Caco-2 (cell line): Measurements from ENCODE around the gene OLFML3. TPM values are rescaled to one million over a fixed set of nuclear protein-coding genes. Genes with fewer than 3 reads are reported as not detected.

Source experiments
- BruUV-seq: library from RNA; stranded (reverse); fragments of 400-500 nt; replicated peaks from 2 replicates; lab custom pipeline; 2021; lab: Mats Ljungman, UMichigan
- CTCF ChIA-PET: fragments of 300-600 bp; sonication (Branson Sonifier 250); formaldehyde crosslinking; loops from one replicate; lab custom pipeline; 2022; ENCODE audit warnings: antibody characterized with exemption; lab: Charles Lee
- POLR2A ChIA-PET: fragments of 300-600 bp; sonication (Branson Sonifier 250); formaldehyde crosslinking; loops from one replicate; lab custom pipeline; 2022; ENCODE audit warnings: antibody characterized with exemption; lab: Charles Lee
- DNase-seq, 2 experiments: peaks; one replicate each; pipeline versions ENCODE4 v3.0.0 to v3.0.0-alpha.2; 2020 to 2022
- H3K27me3 ChIP-seq: replicated peaks from 2 replicates; pipeline ENCODE4 v1.6.0; 2011; ENCODE audit warnings: low read length; ENCODE audit not compliant: control insufficient read depth, insufficient read depth
- H3K36me3 ChIP-seq: 2 replicates; pipeline ENCODE4 v1.5.1; 2011; ENCODE audit warnings: low read length; ENCODE audit not compliant: control insufficient read depth, insufficient read depth
- H3K4me1 ChIP-seq: fragments of 250-450 bp; sonication (Bioruptor Pico); 2 replicates; pipeline ENCODE4 v1.5.1; 2020; ENCODE audit warnings: mild to moderate bottlenecking
- H3K4me3 ChIP-seq: 2 replicates; pipeline ENCODE4 v1.5.1; 2011; ENCODE audit warnings: low read depth, mild to moderate bottlenecking, control low read depth, low read length
- H3K9me3 ChIP-seq: fragments of 250-450 bp; sonication (Bioruptor Pico); 2 replicates; pipeline ENCODE4 v1.5.1; 2020; ENCODE audit warnings: mild to moderate bottlenecking, moderate library complexity
- H3K27ac Mint-ChIP-seq: one replicate; pipeline ENCODE4 v1.8.0; 2022; ENCODE audit warnings: mixed read lengths; ENCODE audit not compliant: unreplicated experiment
- H3K27me3 Mint-ChIP-seq: one replicate; pipeline ENCODE4 v1.8.0; 2022; ENCODE audit warnings: mixed read lengths; ENCODE audit not compliant: insufficient read depth, unreplicated experiment
- H3K36me3 Mint-ChIP-seq: one replicate; pipeline ENCODE4 v1.8.0; 2022; ENCODE audit warnings: mild to moderate bottlenecking, mixed read lengths; ENCODE audit not compliant: insufficient read depth, unreplicated experiment
- H3K4me1 Mint-ChIP-seq: one replicate; pipeline ENCODE4 v1.8.0; 2022; ENCODE audit warnings: low read depth, mixed read lengths; ENCODE audit not compliant: unreplicated experiment
- H3K4me3 Mint-ChIP-seq: one replicate; pipeline ENCODE4 v1.8.0; 2022; ENCODE audit warnings: mild to moderate bottlenecking, moderate library complexity, mixed read lengths; ENCODE audit not compliant: unreplicated experiment
- H3K9me3 Mint-ChIP-seq: one replicate; pipeline ENCODE4 v1.8.0; 2022; ENCODE audit warnings: mixed read lengths; ENCODE audit not compliant: unreplicated experiment
- intact Hi-C: fragments of 100-400 bp; cut with micrococcal nuclease; formaldehyde crosslinking; loops from one replicate; pipeline ENCODE4 v1.10.0; 2022; ENCODE audit not compliant: unreplicated experiment
- total RNA-seq: library from RNA; stranded (reverse); gene quantifications from 2 replicates; pipeline ENCODE4 v1.2.3, GENCODE V29; 2022
- TF ChIP-seq, protein P1 (sequence below), 2 experiments: fragments of 200-600 bp in 1 of 2; IDR thresholded peaks; 1 replicate in 1 of 2; 2 replicates in 1 of 2; pipeline versions ENCODE4 v1.5.1 to v1.8.0; 2011 to 2022; ENCODE audit warnings: antibody characterized with exemption in 1 of 2, control low read depth in 1 of 2, inconsistent platforms in 1 of 2, low read depth in 1 of 2, low read length in 1 of 2, mild to moderate bottlenecking in 1 of 2, moderate library complexity in 1 of 2; ENCODE audit not compliant: insufficient read depth in 1 of 2, severe bottlenecking in 1 of 2, unreplicated experiment in 1 of 2

Gene OLFML3
- total RNA-seq, 1 experiment from 2014 or later: 36.5 TPM

DNA sequence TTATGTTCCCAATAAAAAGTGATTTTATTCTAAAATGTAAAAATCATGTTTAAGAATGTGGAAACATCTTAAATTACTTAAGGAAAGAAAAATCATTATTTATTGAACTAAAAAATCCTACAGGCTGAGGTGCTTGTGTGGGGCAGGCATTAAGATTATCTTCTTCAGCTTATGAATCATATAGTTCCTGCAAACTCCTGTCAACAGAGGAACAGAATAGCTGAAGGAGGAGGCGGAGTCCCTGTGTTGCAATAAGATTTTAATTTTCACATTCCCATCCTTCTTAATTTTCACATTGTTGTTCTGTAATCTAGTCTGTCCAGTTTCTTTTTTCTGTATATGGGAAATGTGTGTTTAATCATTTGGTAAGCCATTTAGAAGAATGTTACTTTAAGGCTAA lies 20.6 kb upstream of the OLFML3 start:
- no peaks in the 10 kb centered on the region for H3K4me1 ChIP-seq
- DNase-seq: no peak
- Mint-ChIP-seq H3K27me3 (no peaks in the 10 kb centered on the region), H3K4me3 (no peak overlapping the region), H3K9me3 (no peaks in the 10 kb centered on the region), H3K4me1 (no peaks in the 10 kb centered on the region), H3K27ac (no peak overlapping the region), H3K36me3 (peaks cover 7% of the 10 kb centered on the region)
- H3K4me3 ChIP-seq: no peak overlapping the region
- H3K9me3 ChIP-seq: no peaks in the 10 kb centered on the region
- ChIA-PET CTCF (no interaction called here), POLR2A (no interaction called here)
- intact Hi-C loops: no loop called here
- no peaks in the 10 kb centered on the region for H3K27me3 ChIP-seq
- TF ChIP-seq, protein P1, sequence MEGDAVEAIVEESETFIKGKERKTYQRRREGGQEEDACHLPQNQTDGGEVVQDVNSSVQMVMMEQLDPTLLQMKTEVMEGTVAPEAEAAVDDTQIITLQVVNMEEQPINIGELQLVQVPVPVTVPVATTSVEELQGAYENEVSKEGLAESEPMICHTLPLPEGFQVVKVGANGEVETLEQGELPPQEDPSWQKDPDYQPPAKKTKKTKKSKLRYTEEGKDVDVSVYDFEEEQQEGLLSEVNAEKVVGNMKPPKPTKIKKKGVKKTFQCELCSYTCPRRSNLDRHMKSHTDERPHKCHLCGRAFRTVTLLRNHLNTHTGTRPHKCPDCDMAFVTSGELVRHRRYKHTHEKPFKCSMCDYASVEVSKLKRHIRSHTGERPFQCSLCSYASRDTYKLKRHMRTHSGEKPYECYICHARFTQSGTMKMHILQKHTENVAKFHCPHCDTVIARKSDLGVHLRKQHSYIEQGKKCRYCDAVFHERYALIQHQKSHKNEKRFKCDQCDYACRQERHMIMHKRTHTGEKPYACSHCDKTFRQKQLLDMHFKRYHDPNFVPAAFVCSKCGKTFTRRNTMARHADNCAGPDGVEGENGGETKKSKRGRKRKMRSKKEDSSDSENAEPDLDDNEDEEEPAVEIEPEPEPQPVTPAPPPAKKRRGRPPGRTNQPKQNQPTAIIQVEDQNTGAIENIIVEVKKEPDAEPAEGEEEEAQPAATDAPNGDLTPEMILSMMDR (IDR thresholded peaks at IDR 0.05; ENCODE audit: insufficient read depth in 1 of 2, low read depth in 1 of 2, low read length in 1 of 2, severe bottlenecking in 1 of 2, unreplicated experiment in 1 of 2): no peak
- no TSS peak for BruUV-seq
- no peaks in the 10 kb centered on the region for H3K36me3 ChIP-seq

DNA sequence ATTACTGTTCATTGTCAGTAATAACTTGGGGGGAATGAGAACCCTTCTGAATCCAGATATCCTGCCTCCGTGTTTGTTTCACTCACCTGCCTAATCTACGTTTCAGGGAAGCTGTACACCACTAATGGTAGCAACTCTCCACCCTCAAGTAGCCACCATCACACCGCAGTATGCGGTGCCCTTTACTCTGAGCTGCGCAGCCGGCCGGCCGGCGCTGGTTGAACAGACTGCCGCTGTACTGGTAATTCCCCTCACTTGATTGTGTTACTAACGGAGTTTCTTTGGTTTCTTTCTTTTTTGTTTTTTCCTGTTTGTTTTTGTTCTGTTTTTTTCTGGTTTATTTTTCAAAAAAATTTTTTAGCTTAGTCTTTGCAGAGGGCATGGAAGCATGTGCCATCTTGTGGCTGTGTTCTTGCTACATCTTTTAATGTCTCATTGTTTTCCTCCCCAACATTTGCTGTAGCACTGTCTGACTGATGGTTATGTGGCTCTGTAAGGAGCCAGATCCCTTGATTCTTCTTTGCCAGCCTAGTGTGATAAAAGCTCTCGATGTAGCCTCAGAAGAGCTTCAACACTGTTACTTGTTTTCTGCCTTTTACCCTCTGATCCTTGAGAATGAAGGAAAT lies 15.9 kb upstream of the OLFML3 start:
- DNase-seq: no peak
- POLR2A ChIA-PET: no interaction called here
- Mint-ChIP-seq H3K4me3 (no peak overlapping the region), H3K9me3 (no peaks in the 10 kb centered on the region), H3K27me3 (no peaks in the 10 kb centered on the region), H3K36me3 (peaks cover 39% of the 10 kb centered on the region), H3K4me1 (no peaks in the 10 kb centered on the region), H3K27ac (no peak overlapping the region)
- Histone ChIP-seq H3K36me3 (no peaks in the 10 kb centered on the region; the same call in none of the 2 replicates), H3K27me3 (no peaks in the 10 kb centered on the region), H3K9me3 (no peaks in the 10 kb centered on the region), H3K4me3 (no peak overlapping the region), H3K4me1 (no peaks in the 10 kb centered on the region)
- CTCF ChIA-PET: interaction anchor here (1.5 kb wide), 1 partner anchor 127 kb away, joined by 5 read pairs; no protein-coding TSS in a partner anchor
- TF ChIP-seq, protein P1 (IDR thresholded peaks at IDR 0.05; ENCODE audit: insufficient read depth in 1 of 2, low read depth in 1 of 2, low read length in 1 of 2, severe bottlenecking in 1 of 2, unreplicated experiment in 1 of 2): no peak
- intact Hi-C loops: loop anchor here (5.0 kb wide), 1 partner anchor 126 kb away; no protein-coding TSS in a partner anchor
- no TSS peak for BruUV-seq

DNA sequence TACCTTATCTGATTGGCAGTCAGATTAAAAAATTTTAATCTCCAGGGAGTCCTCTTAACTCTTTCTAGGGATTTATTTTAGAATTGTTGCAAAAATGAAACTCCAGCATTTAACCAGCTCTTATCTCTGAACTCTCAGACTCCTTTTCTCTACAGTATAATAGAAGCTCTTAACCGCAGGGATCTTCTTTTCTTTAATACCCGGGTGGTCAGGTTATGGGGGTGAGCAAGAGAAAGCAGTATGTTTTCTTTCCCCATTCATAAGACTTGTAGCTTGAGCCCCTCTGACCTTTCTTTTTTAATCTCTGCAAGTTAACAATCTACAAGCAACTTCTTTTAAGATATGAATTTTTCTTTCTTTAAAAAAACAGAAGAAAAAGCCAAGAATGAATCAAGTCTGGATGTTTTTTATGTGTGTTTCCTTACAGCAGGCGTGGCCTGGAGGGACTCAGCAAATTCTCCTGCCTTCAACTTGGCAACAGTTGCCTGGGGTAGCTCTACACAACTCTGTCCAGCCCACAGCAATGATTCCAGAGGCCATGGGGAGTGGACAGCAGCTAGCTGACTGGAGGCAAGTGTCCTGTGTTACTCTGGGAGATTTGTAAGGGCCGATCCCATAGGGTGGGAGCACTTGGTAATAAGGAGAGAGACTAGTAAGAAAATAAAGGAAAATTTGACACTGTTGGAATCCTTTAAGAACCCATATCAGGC lies 13.4 kb upstream of the OLFML3 start:
- H3K4me3 Mint-ChIP-seq: no peak overlapping the region
- Histone ChIP-seq H3K4me3 (no peak overlapping the region), H3K4me1 (no peaks in the 10 kb centered on the region), H3K27me3 (no peaks in the 10 kb centered on the region), H3K36me3 (no peaks in the 10 kb centered on the region; the same call in none of the 2 replicates), H3K9me3 (no peaks in the 10 kb centered on the region)
- intact Hi-C loops: no loop called here
- BruUV-seq: no TSS peak
- H3K27me3 Mint-ChIP-seq: no peaks in the 10 kb centered on the region
- DNase-seq: no peak
- POLR2A ChIA-PET: no interaction called here
- H3K9me3 Mint-ChIP-seq: no peaks in the 10 kb centered on the region
- H3K27ac Mint-ChIP-seq: no peak overlapping the region
- TF ChIP-seq, protein P1 (IDR thresholded peaks at IDR 0.05; ENCODE audit: insufficient read depth in 1 of 2, low read depth in 1 of 2, low read length in 1 of 2, severe bottlenecking in 1 of 2, unreplicated experiment in 1 of 2): no peak
- H3K4me1 Mint-ChIP-seq: no peaks in the 10 kb centered on the region
- CTCF ChIA-PET: no interaction called here
- peaks cover 63% of the 10 kb centered on the region for H3K36me3 Mint-ChIP-seq
